GM12865 (cell line): Measurements from ENCODE around the gene SAMD9.
"Not testable (repeated sequence)": the region's sequence is repeated elsewhere in the genome, so short reads cannot be mapped to it uniquely, and the experiment has no call there.

Experiments used
- DNase-seq: peaks from one replicate; pipeline ENCODE4 v3.0.0; 2010; ENCODE audit warnings: low read depth
- H3K4me3 ChIP-seq: 2 replicates; pipeline ENCODE4 v1.5.1; 2011; ENCODE audit warnings: mild to moderate bottlenecking, low read depth, low read length, control low read depth
- TF ChIP-seq, protein P1 (sequence below): IDR thresholded peaks from 2 replicates; pipeline ENCODE4 v1.5.1; 2011; ENCODE audit warnings: low read length, control low read depth, low read depth, inconsistent platforms; ENCODE audit not compliant: insufficient read depth; ENCODE audit errors: missing control alignments

SAMD9 gene

DNA sequence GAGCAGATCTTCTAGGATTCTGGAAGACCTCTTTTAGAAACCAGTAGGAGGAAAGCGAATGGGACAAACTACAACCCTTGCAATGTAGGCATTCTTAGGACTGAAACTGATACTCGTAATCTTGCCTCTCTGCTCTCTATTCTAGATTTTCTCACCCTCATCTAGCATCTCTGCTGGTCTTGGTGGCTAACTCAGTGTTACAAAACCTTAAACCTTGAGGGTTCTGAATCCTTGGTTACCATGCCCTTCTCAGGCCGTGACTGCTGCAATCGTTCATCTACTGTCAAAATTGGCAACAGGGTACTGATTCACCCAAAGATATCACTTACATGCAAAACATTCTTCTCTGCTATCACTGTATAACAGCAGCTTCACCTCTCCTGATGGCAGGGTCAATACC is 55.2 kb downstream of the SAMD9 start:
- TF ChIP-seq, protein P1, sequence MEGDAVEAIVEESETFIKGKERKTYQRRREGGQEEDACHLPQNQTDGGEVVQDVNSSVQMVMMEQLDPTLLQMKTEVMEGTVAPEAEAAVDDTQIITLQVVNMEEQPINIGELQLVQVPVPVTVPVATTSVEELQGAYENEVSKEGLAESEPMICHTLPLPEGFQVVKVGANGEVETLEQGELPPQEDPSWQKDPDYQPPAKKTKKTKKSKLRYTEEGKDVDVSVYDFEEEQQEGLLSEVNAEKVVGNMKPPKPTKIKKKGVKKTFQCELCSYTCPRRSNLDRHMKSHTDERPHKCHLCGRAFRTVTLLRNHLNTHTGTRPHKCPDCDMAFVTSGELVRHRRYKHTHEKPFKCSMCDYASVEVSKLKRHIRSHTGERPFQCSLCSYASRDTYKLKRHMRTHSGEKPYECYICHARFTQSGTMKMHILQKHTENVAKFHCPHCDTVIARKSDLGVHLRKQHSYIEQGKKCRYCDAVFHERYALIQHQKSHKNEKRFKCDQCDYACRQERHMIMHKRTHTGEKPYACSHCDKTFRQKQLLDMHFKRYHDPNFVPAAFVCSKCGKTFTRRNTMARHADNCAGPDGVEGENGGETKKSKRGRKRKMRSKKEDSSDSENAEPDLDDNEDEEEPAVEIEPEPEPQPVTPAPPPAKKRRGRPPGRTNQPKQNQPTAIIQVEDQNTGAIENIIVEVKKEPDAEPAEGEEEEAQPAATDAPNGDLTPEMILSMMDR: no peak
- peak; percentile 14 for DNase-seq
- no peak overlapping the region for H3K4me3 ChIP-seq

- no peak overlapping the region for H3K4me3 ChIP-seq
- TF ChIP-seq, protein P1: no peak
- DNase-seq: no peak
Measured at GRCh38 chr7:93060865-93061264, 56.9 kb downstream of the SAMD9 start.

GRCh38 chr7:93060025-93060424 is 57.8 kb downstream of the SAMD9 start:
- H3K4me3 ChIP-seq: no peak overlapping the region
- no peak for DNase-seq
- TF ChIP-seq, protein P1: no peak

- DNase-seq, H3K4me3 ChIP-seq: not testable (repeated sequence)
Measured at GRCh38 chr7:93056621-93057020, 61.2 kb downstream of the SAMD9 start.

GRCh38 chr7:93055543-93056107 is 62.2 kb downstream of the SAMD9 start:
- TF ChIP-seq, protein P1: peak; percentile 45
- H3K4me3 ChIP-seq: no peak overlapping the region
- peak; percentile 52 for DNase-seq

DNA sequence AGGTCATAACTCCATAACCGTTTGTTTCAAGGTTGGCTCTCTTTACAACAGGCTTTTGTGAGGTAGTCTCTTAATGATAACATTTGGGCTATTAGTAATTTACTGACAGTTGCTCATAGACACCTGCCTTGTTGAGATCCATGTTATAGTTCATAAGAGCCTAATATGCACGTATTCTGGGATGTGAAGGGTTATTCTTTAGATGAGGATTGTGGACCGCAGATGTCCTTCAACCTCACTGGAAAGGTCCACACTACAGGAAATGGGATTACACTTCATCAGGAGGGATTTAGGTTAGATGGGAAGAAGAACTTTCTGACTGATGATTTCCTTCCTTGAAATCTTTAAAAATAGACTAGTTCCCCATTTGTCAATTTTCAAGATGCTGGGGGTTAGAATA is 62.8 kb downstream of the SAMD9 start:
- no peak overlapping the region for H3K4me3 ChIP-seq
- DNase-seq: no peak
- TF ChIP-seq, protein P1: no peak

- TF ChIP-seq, protein P1: no peak
Measured at GRCh38 chr7:93053949-93054943, 63.5 kb downstream of the SAMD9 start.

More at GRCh38 chr7:93053949-93054943, 63.5 kb downstream of the SAMD9 start:
- no peak overlapping the region for H3K4me3 ChIP-seq
- no peak for DNase-seq
